Duodenal mucosa (tissue), 2 donors: Measurements from ENCODE around the gene LHX4.

Experiments used
- H3K27ac ChIP-seq: one replicate; pipeline ENCODE4 v1.7.0; 2013; ENCODE audit warnings: low read depth, low read length
- H3K27me3 ChIP-seq, 2 donors: one replicate each; pipeline ENCODE4 v1.7.0; 2013; ENCODE audit warnings: low read length in 2 of 2, control low read depth in 1 of 2; ENCODE audit not compliant: insufficient read depth in 2 of 2, control insufficient read depth in 1 of 2
- H3K36me3 ChIP-seq, 2 donors: one replicate each; pipeline ENCODE4 v1.7.0; 2013; ENCODE audit warnings: low read length in 2 of 2, control low read depth in 1 of 2; ENCODE audit not compliant: insufficient read depth in 2 of 2, control insufficient read depth in 1 of 2
- H3K4me1 ChIP-seq, 2 donors: one replicate each; pipeline ENCODE4 v1.7.0; 2013; ENCODE audit warnings: low read length in 2 of 2, control low read depth in 1 of 2; ENCODE audit not compliant: insufficient read depth in 2 of 2, control insufficient read depth in 1 of 2
- H3K4me3 ChIP-seq, 2 donors: one replicate each; pipeline ENCODE4 v1.7.0; 2013; ENCODE audit warnings: low read length in 2 of 2, low read depth in 1 of 2
- H3K9ac ChIP-seq, 2 donors: one replicate each; pipeline ENCODE4 v1.7.0; 2013; ENCODE audit warnings: low read length in 2 of 2, low read depth in 1 of 2
- H3K9me3 ChIP-seq, 2 donors: one replicate each; pipeline ENCODE4 v1.7.0; 2013; ENCODE audit warnings: low read length in 2 of 2, control low read depth in 1 of 2; ENCODE audit not compliant: control insufficient read depth in 1 of 2

Gene LHX4

GRCh38 chr1:180295999-180296398 lies 65.9 kb downstream of the LHX4 start:
- no peaks in the 10 kb centered on the region for H3K27me3 ChIP-seq
- H3K9ac ChIP-seq, result no peak overlapping the region
- peaks cover 0 to 1% of the 10 kb centered on the region in 2 donors for H3K4me1 ChIP-seq
- H3K4me3 ChIP-seq, result no peak overlapping the region
- H3K36me3 ChIP-seq, result no peaks in the 10 kb centered on the region
- peaks cover 0 to 2% of the 10 kb centered on the region in 2 donors for H3K9me3 ChIP-seq
- no peak overlapping the region for H3K27ac ChIP-seq

GRCh38 chr1:180299479-180300221 lies 69.6 kb downstream of the LHX4 start:
- Histone ChIP-seq H3K9ac (no peak overlapping the region), H3K4me3 (no peak overlapping the region), H3K9me3 (no peaks in the 10 kb centered on the region), H3K36me3 (no peaks in the 10 kb centered on the region), H3K27ac (no peak overlapping the region), H3K4me1 (no peaks in the 10 kb centered on the region), H3K27me3 (no peaks in the 10 kb centered on the region)

GRCh38 chr1:180301135-180301742 lies 71.2 kb downstream of the LHX4 start:
- Histone ChIP-seq H3K9me3 (no peaks in the 10 kb centered on the region), H3K4me1 (no peaks in the 10 kb centered on the region), H3K9ac (no peak overlapping the region), H3K27ac (no peak overlapping the region), H3K4me3 (no peak overlapping the region), H3K36me3 (no peaks in the 10 kb centered on the region), H3K27me3 (no peaks in the 10 kb centered on the region)

GRCh38 chr1:180309338-180309737 lies 79.3 kb downstream of the LHX4 start:
- Histone ChIP-seq H3K27me3 (no peaks in the 10 kb centered on the region), H3K9me3 (no peaks in the 10 kb centered on the region), H3K36me3 (peaks cover 0 to 6% of the 10 kb centered on the region in 2 donors), H3K4me1 (no peaks in the 10 kb centered on the region), H3K4me3 (no peak overlapping the region), H3K9ac (no peak overlapping the region), H3K27ac (no peak overlapping the region)

GRCh38 chr1:180310095-180310494 lies 80.0 kb downstream of the LHX4 start:
- no peak overlapping the region for H3K4me3 ChIP-seq
- H3K9me3 ChIP-seq, result no peaks in the 10 kb centered on the region
- no peak overlapping the region for H3K9ac ChIP-seq
- no peaks in the 10 kb centered on the region for H3K4me1 ChIP-seq
- H3K36me3 ChIP-seq, result peaks cover 0 to 6% of the 10 kb centered on the region in 2 donors
- H3K27ac ChIP-seq, result no peak overlapping the region
- no peaks in the 10 kb centered on the region for H3K27me3 ChIP-seq

- Histone ChIP-seq H3K36me3 (peaks cover 0 to 6% of the 10 kb centered on the region in 2 donors), H3K9me3 (no peaks in the 10 kb centered on the region), H3K4me1 (no peaks in the 10 kb centered on the region), H3K4me3 (no peak overlapping the region), H3K9ac (no peak overlapping the region), H3K27ac (no peak overlapping the region), H3K27me3 (no peaks in the 10 kb centered on the region)
Measured at GRCh38 chr1:180311011-180311730, 81.1 kb downstream of the LHX4 start.

GRCh38 chr1:180312926-180313325 lies 82.9 kb downstream of the LHX4 start:
- H3K4me3 ChIP-seq, result no peak overlapping the region
- H3K27ac ChIP-seq, result no peak overlapping the region
- H3K9ac ChIP-seq, result no peak overlapping the region
- no peaks in the 10 kb centered on the region for H3K4me1 ChIP-seq
- no peaks in the 10 kb centered on the region for H3K9me3 ChIP-seq
- H3K27me3 ChIP-seq, result no peaks in the 10 kb centered on the region
- peaks cover 0 to 6% of the 10 kb centered on the region in 2 donors for H3K36me3 ChIP-seq

GRCh38 chr1:180327089-180327488 lies 97.0 kb downstream of the LHX4 start:
- H3K27me3 ChIP-seq, result no peaks in the 10 kb centered on the region
- no peak overlapping the region for H3K27ac ChIP-seq
- no peaks in the 10 kb centered on the region for H3K4me1 ChIP-seq
- H3K36me3 ChIP-seq, result no peaks in the 10 kb centered on the region
- peaks cover 0 to 3% of the 10 kb centered on the region in 2 donors for H3K9me3 ChIP-seq
- no peak overlapping the region for H3K9ac ChIP-seq
- no peak overlapping the region for H3K4me3 ChIP-seq
